GM18519 (cell line): ENCODE measurements around the gene ZFYVE26.
"Not testable (repeated sequence)": the region's sequence is repeated elsewhere in the genome, so short reads cannot be mapped to it uniquely, and the experiment has no call there.

Experiments
- ATAC-seq: cut with Tn5 transposase; IDR thresholded peaks from one replicate; pipeline ENCODE4 v1.9.1; 2021; ENCODE audit warnings: mild to moderate bottlenecking, moderate library complexity; ENCODE audit not compliant: unreplicated experiment, low FRiP score

Gene ZFYVE26

GRCh38 chr14:67718265-67718664 lies 98.1 kb downstream of the ZFYVE26 start:
- ATAC-seq: no peak

GRCh38 chr14:67717048-67717447 lies 99.3 kb downstream of the ZFYVE26 start:
- ATAC-seq: no peak

GRCh38 chr14:67710209-67710608 lies 106.2 kb downstream of the ZFYVE26 start:
- ATAC-seq: no peak

- not testable (repeated sequence) for ATAC-seq
Measured at GRCh38 chr14:67709796-67710195, 106.6 kb downstream of the ZFYVE26 start.

GRCh38 chr14:67709346-67709745 lies 107.0 kb downstream of the ZFYVE26 start:
- not testable (repeated sequence) for ATAC-seq

GRCh38 chr14:67705211-67705610 lies 111.2 kb downstream of the ZFYVE26 start:
- no peak for ATAC-seq

- ATAC-seq: no peak
Measured at GRCh38 chr14:67704484-67705089, 111.8 kb downstream of the ZFYVE26 start.

GRCh38 chr14:67703997-67704396 lies 112.4 kb downstream of the ZFYVE26 start:
- ATAC-seq: no peak

- not testable (repeated sequence) for ATAC-seq
Measured at GRCh38 chr14:67701492-67701891, 114.9 kb downstream of the ZFYVE26 start, which contains the start of gene RDH12. RDH12 (plus strand) TSS chr14:67701886; CDS start chr14:67722643, 20,757 bp downstream.

- ATAC-seq: no peak
Measured at GRCh38 chr14:67698179-67698578, 118.2 kb downstream of the ZFYVE26 start.

GRCh38 chr14:67697006-67697405 lies 119.4 kb downstream of the ZFYVE26 start:
- ATAC-seq: no peak
